Sigmoid colon (tissue), 4 donors: Measurements from ENCODE around the gene SLC22A24.

Source experiments
- POLR2AphosphoS5 ChIP-seq, 4 donors: sonication (generic); formaldehyde crosslinking; IDR thresholded peaks; one replicate each; pipeline ENCODE4 v1.6.1; 2017; ENCODE audit warnings: antibody characterized with exemption in 4 of 4
- TF ChIP-seq, protein P1 (sequence below), 4 experiments: fragments of 450-650 bp in 3 of 4; fragments of 200-600 bp in 1 of 4; IDR thresholded peaks; one replicate each; pipeline ENCODE4 v1.5.1; 2016 to 2019; ENCODE audit warnings: antibody characterized with exemption in 4 of 4, mild to moderate bottlenecking in 3 of 4, moderate library complexity in 2 of 4

DNA sequence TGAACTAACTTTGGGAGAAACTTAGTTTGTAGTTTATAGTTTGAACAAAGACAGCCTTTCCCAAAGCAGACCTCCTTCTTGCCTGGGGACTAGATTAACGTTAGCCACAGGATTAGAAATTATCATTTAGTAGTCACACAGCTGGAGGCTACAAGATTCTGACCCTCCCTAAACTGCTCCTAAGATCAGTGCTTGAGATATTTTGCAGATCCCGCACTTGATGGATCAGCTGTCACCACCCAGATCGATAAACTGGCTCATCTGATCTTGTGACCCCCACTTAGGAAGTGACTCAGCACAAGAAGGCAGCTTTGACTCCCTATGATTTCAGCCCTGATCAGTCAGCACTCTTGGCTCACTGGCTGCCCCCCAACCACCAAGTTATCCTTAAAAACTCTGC, 1.6 kb downstream of the SLC22A24 start:
- TF ChIP-seq, protein P1, sequence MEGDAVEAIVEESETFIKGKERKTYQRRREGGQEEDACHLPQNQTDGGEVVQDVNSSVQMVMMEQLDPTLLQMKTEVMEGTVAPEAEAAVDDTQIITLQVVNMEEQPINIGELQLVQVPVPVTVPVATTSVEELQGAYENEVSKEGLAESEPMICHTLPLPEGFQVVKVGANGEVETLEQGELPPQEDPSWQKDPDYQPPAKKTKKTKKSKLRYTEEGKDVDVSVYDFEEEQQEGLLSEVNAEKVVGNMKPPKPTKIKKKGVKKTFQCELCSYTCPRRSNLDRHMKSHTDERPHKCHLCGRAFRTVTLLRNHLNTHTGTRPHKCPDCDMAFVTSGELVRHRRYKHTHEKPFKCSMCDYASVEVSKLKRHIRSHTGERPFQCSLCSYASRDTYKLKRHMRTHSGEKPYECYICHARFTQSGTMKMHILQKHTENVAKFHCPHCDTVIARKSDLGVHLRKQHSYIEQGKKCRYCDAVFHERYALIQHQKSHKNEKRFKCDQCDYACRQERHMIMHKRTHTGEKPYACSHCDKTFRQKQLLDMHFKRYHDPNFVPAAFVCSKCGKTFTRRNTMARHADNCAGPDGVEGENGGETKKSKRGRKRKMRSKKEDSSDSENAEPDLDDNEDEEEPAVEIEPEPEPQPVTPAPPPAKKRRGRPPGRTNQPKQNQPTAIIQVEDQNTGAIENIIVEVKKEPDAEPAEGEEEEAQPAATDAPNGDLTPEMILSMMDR (IDR thresholded peaks at IDR 0.05), result no peak
- TF ChIP-seq POLR2AphosphoS5 (IDR thresholded peaks at IDR 0.05), result no peak
